ENCODE measurements around the gene C17orf113. TPM values are rescaled to one million over a fixed set of nuclear protein-coding genes. Genes with fewer than 3 reads are reported as not detected.

The C17orf113 gene
- total and polyA plus RNA-seq, 2 of the 13 experiments (the other 11 are each of a cell fraction or from before 2014, with no cell fraction given) = 0.87 to 1.1 TPM

DNA sequence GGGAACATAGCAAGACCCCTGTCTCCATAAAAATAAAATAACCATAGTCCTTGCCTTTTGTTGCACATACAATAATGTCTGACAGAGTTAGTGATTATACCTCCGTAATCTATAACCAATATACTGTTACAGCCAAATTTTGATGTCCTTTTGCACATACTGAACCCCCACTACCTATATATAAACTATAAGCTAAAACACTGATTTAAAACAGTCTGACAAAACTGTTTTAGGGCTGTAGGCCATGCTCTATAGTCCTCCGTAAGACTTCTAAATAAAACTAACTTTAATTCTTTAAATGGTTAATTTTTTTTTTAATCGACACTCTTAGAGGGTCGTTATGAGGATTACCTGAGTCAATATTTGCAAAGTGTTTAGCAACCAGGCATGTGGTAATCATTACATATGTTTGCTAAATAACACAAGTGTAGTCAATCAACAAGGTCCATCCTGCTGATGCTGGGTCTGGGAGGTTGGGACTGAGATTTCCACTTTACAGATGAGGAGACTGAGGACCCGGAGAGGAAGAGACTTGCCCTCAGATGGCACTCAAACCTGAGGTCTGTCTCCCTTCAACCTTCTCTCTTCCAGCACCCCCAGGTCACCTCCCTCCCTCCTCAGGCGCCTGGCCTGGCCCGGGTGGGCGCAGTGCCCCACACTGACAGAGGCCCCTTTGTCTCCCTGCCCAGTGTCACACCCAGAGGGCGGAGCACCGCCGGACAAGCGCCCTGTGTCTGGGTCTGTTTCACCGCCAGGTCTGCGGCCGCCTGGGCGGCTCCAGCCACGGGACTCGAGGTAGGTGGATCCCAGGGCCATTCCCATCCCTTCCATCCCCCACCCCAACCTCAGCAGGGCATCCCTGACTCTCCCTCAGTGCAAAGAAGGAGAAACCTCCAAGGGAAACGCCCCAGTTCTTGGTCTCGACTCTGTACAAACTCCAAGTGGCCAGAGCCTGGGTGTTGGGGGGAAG, 37.6 kb upstream of the C17orf113 start:
- H2AFZ ChIP-seq (ENCODE audit: low read length) = no peak overlapping the region
- no peaks in the 10 kb centered on the region for H3K9me3 ChIP-seq (ENCODE audit: low read length)
- H3K4me2 ChIP-seq (ENCODE audit: low read depth, low read length) = peak overlapping the region; percentile 69
- POLR2A ChIA-PET = interaction anchor here (1.1 to 1.3 kb wide), 2 partner anchors 399 to 400 kb away, joined by 3 read pairs; no protein-coding TSS in a partner anchor
- H3K36me3 ChIP-seq (replicated peaks in 1 of 2; ENCODE audit: control insufficient read depth in 1 of 2, insufficient read depth in 2 of 2, low read length in 2 of 2) = no peaks in the 10 kb centered on the region
- peak overlapping the region; percentile 32 for H3K9ac ChIP-seq (ENCODE audit: insufficient read depth, low read depth, low read length)
- 0 out of 5 replicates have a peak, but pooled peaks cover 0 to 3% of the 10 kb centered on the region in 2 experiments for H3K27me3 ChIP-seq (ENCODE audit: control insufficient read depth in 1 of 2, insufficient read depth in 2 of 2, low read length in 2 of 2)
- BruUV-seq (replicated peaks) = no TSS peak
- DNase-seq (ENCODE audit: low spot score) (peak; percentile 93), ATAC-seq (peak; percentile 95), FAIRE-seq (peak; percentile 85)
- no peaks in the 10 kb centered on the region for H4K20me1 ChIP-seq (ENCODE audit: insufficient read depth, low read length)
- H3K4me3 ChIP-seq (replicated peaks in 1 of 3; ENCODE audit: insufficient read depth in 1 of 3, low read depth in 2 of 3, low read length in 3 of 3) = peak overlapping the region in 2 of 3 experiments; percentile 6 to 51; a peak in 3 of 6 replicates
- peak overlapping the region; percentile 56 for H3K27ac ChIP-seq (ENCODE audit: extremely low read length, insufficient read depth, low read length)
- in situ Hi-C loops (cut with HindIII; ENCODE audit: extremely low pct_ligation_motif_present, low pct_unique_long_range_greater_than_20kb) = no loop called here
- intact Hi-C loops (cut with micrococcal nuclease; ENCODE audit: unreplicated experiment) = no loop called here
- H3K4me1 ChIP-seq (ENCODE audit: insufficient read depth, low read length) = peaks cover 55% of the 10 kb centered on the region
- WGBS (ENCODE audit: low lambda C conversion rate) = under 1% methylated on average over 16 of the region's 20 CpGs
- CTCF ChIA-PET (ENCODE audit: low intra/inter-chr PET ratio, low total read pairs) = no interaction called here
- H3K79me2 ChIP-seq (ENCODE audit: insufficient read depth, low read length) = no peaks in the 10 kb centered on the region
- TF ChIP-seq ZNF775 (CRISPR knock-in tag; IDR thresholded peaks at IDR 0.05; ENCODE audit: borderline replicate concordance) (no peak), ZNF672 (CRISPR knock-in tag; IDR thresholded peaks at IDR 0.05) (no peak), ZKSCAN1 (IDR thresholded peaks at IDR 0.05; ENCODE audit: low read length) (no peak), ZBTB1 (CRISPR knock-in tag; IDR thresholded peaks at IDR 0.05; ENCODE audit: borderline replicate concordance) (no peak), KLF11 (CRISPR knock-in tag; IDR thresholded peaks at IDR 0.05) (0 out of 2 replicates have a peak, but pooled peaks have one; percentile 70), PCBP1 (IDR thresholded peaks at IDR 0.05; ENCODE audit: borderline replicate concordance, low read depth, low read length) (peak; percentile 89; the same call in 1 of the 2 replicates), ZNF652 (CRISPR knock-in tag; IDR thresholded peaks at IDR 0.05; ENCODE audit: borderline replicate concordance, low read depth) (peak; percentile 75), ZNF772 (CRISPR knock-in tag; IDR thresholded peaks at IDR 0.05) (peak; percentile 68), SIX4 (CRISPR knock-in tag; IDR thresholded peaks at IDR 0.05) (no peak), ZNF619 (CRISPR knock-in tag; IDR thresholded peaks at IDR 0.05) (peak; percentile 60; the same call in 1 of the 2 replicates), FOXA1 (IDR thresholded peaks at IDR 0.05) (peak; percentile 71), FOXA1 (CRISPR knock-in tag; IDR thresholded peaks at IDR 0.05) (peak; percentile 93), KAT8 (CRISPR knock-in tag; IDR thresholded peaks at IDR 0.05) (0 out of 2 replicates have a peak, but pooled peaks have one; percentile 34), ZNF564 (CRISPR knock-in tag; IDR thresholded peaks at IDR 0.05) (peak; percentile 51; the same call in 1 of the 2 replicates), KDM5B (CRISPR knock-in tag; IDR thresholded peaks at IDR 0.05; ENCODE audit: borderline replicate concordance) (peak; percentile 69; the same call in 1 of the 2 replicates), KLF12 (CRISPR knock-in tag; IDR thresholded peaks at IDR 0.05; ENCODE audit: borderline replicate concordance) (no peak; the same call in 1 of the 2 replicates), SOX13 (IDR thresholded peaks at IDR 0.05) (peak; percentile 54), SOX13 (CRISPR knock-in tag; conservative IDR thresholded peaks at IDR 0.05 in 1 of 2, IDR thresholded peaks at IDR 0.05 in 1 of 2) (peak in 1 of 2 experiments; percentile 74; a peak in 2 of 4 replicates), STAG1 (CRISPR knock-in tag; IDR thresholded peaks at IDR 0.05) (no peak)
- TF ChIP-seq, protein P1, sequence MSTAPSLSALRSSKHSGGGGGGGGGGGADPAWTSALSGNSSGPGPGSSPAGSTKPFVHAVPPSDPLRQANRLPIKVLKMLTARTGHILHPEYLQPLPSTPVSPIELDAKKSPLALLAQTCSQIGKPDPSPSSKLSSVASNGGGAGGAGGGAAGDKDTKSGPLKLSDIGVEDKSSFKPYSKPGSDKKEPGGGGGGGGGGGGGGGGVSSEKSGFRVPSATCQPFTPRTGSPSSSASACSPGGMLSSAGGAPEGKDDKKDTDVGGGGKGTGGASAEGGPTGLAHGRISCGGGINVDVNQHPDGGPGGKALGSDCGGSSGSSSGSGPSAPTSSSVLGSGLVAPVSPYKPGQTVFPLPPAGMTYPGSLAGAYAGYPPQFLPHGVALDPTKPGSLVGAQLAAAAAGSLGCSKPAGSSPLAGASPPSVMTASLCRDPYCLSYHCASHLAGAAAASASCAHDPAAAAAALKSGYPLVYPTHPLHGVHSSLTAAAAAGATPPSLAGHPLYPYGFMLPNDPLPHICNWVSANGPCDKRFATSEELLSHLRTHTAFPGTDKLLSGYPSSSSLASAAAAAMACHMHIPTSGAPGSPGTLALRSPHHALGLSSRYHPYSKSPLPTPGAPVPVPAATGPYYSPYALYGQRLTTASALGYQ (CRISPR knock-in tag; IDR thresholded peaks at IDR 0.05) = peak; percentile 60; the same call in 1 of the 2 replicates
- TF ChIP-seq, protein P2, sequence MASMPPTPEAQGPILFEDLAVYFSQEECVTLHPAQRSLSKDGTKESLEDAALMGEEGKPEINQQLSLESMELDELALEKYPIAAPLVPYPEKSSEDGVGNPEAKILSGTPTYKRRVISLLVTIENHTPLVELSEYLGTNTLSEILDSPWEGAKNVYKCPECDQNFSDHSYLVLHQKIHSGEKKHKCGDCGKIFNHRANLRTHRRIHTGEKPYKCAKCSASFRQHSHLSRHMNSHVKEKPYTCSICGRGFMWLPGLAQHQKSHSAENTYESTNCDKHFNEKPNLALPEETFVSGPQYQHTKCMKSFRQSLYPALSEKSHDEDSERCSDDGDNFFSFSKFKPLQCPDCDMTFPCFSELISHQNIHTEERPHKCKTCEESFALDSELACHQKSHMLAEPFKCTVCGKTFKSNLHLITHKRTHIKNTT (CRISPR knock-in tag; IDR thresholded peaks at IDR 0.05) = no peak
- TF ChIP-seq, protein P3, sequence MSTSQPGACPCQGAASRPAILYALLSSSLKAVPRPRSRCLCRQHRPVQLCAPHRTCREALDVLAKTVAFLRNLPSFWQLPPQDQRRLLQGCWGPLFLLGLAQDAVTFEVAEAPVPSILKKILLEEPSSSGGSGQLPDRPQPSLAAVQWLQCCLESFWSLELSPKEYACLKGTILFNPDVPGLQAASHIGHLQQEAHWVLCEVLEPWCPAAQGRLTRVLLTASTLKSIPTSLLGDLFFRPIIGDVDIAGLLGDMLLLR (CRISPR knock-in tag; IDR thresholded peaks at IDR 0.05) = peak; percentile 68; the same call in 1 of the 2 replicates

All from HepG2 (cell line).